ENCODE measurements around the gene CEP85L. TPM values are rescaled to one million over a fixed set of nuclear protein-coding genes. Genes with fewer than 3 reads are reported as not detected.

CEP85L gene
- total and polyA plus RNA-seq, 10 donors, result 6.3 to 46.5 (median 30.7) TPM

- Histone ChIP-seq H3K4me1 (peaks cover 0 to 18% (median 0%) of the 10 kb centered on the region in 6 donors), H3K9me3 (no peaks in the 10 kb centered on the region), H3K4me3 (no peak overlapping the region), H3K27ac (no peak overlapping the region), H3K27me3 (replicated peaks in 1 of 7) (no peaks in the 10 kb centered on the region), H3K36me3 (no peaks in the 10 kb centered on the region)
- DNase-seq, result no peak
- TF ChIP-seq, protein P1, sequence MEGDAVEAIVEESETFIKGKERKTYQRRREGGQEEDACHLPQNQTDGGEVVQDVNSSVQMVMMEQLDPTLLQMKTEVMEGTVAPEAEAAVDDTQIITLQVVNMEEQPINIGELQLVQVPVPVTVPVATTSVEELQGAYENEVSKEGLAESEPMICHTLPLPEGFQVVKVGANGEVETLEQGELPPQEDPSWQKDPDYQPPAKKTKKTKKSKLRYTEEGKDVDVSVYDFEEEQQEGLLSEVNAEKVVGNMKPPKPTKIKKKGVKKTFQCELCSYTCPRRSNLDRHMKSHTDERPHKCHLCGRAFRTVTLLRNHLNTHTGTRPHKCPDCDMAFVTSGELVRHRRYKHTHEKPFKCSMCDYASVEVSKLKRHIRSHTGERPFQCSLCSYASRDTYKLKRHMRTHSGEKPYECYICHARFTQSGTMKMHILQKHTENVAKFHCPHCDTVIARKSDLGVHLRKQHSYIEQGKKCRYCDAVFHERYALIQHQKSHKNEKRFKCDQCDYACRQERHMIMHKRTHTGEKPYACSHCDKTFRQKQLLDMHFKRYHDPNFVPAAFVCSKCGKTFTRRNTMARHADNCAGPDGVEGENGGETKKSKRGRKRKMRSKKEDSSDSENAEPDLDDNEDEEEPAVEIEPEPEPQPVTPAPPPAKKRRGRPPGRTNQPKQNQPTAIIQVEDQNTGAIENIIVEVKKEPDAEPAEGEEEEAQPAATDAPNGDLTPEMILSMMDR (IDR thresholded peaks at IDR 0.05 in 8 of 11, conservative IDR thresholded peaks at IDR 0.05 in 3 of 11), result no peak
- no peak for TF ChIP-seq POLR2A (IDR thresholded peaks at IDR 0.05)
- TF ChIP-seq POLR2AphosphoS5 (IDR thresholded peaks at IDR 0.05), result no peak
- 87 to 93% (median 88%) methylated on average over 1 of the region's 1 CpG for WGBS, 5 donors
- intact Hi-C loops (cut with DNase I; ENCODE audit: low total_unique reads), result no loop called here
Observed at GRCh38 chr6:118675225-118675624, 23.8 kb upstream of the CEP85L start.

GRCh38 chr6:118674772-118675171, 23.4 kb upstream of the CEP85L start:
- TF ChIP-seq POLR2A (IDR thresholded peaks at IDR 0.05) (no peak), POLR2AphosphoS5 (IDR thresholded peaks at IDR 0.05) (no peak)
- TF ChIP-seq, protein P1 (IDR thresholded peaks at IDR 0.05 in 8 of 11, conservative IDR thresholded peaks at IDR 0.05 in 3 of 11), result no peak
- WGBS, 5 donors, result 94 to 100% (median 98%) methylated on average over 1 of the region's 1 CpG
- H3K36me3 ChIP-seq, result no peaks in the 10 kb centered on the region
- peaks cover 0 to 16% (median 0%) of the 10 kb centered on the region in 6 donors for H3K4me1 ChIP-seq
- DNase-seq, result no peak
- H3K27ac ChIP-seq, result no peak overlapping the region
- no peaks in the 10 kb centered on the region for H3K27me3 ChIP-seq (replicated peaks in 1 of 7)
- H3K9me3 ChIP-seq, result no peaks in the 10 kb centered on the region
- H3K4me3 ChIP-seq, result no peak overlapping the region
- intact Hi-C loops (cut with DNase I; ENCODE audit: low total_unique reads), result no loop called here

- TF ChIP-seq POLR2AphosphoS5 (IDR thresholded peaks at IDR 0.05) (no peak), POLR2A (IDR thresholded peaks at IDR 0.05) (no peak)
- TF ChIP-seq, protein P1 (IDR thresholded peaks at IDR 0.05 in 8 of 11, conservative IDR thresholded peaks at IDR 0.05 in 3 of 11), result no peak
- 68 to 86% (median 74%) methylated on average over 2 of the region's 2 CpGs for WGBS, 5 donors
Observed at GRCh38 chr6:118672678-118673077, 21.3 kb upstream of the CEP85L start.

GRCh38 chr6:118669561-118669960, 18.2 kb upstream of the CEP85L start:
- TF ChIP-seq POLR2A (IDR thresholded peaks at IDR 0.05) (no peak), POLR2AphosphoS5 (IDR thresholded peaks at IDR 0.05) (no peak)
- TF ChIP-seq, protein P1 (IDR thresholded peaks at IDR 0.05 in 8 of 11, conservative IDR thresholded peaks at IDR 0.05 in 3 of 11), result no peak
- no peak for DNase-seq
- Histone ChIP-seq H3K27me3 (replicated peaks in 1 of 7) (no peaks in the 10 kb centered on the region), H3K9me3 (no peaks in the 10 kb centered on the region), H3K4me3 (no peak overlapping the region), H3K4me1 (peaks cover 3 to 50% (median 15%) of the 10 kb centered on the region in 6 donors), H3K27ac (no peak overlapping the region), H3K36me3 (no peaks in the 10 kb centered on the region)
- WGBS, 5 donors, result 94 to 100% (median 100%) methylated on average over 1 of the region's 1 CpG
- intact Hi-C loops (cut with DNase I; ENCODE audit: low total_unique reads), result no loop called here

More at GRCh38 chr6:118672678-118673077, 21.3 kb upstream of the CEP85L start:
- H3K9me3 ChIP-seq, result no peaks in the 10 kb centered on the region
- no peaks in the 10 kb centered on the region for H3K36me3 ChIP-seq
- no peak overlapping the region for H3K4me3 ChIP-seq
- H3K4me1 ChIP-seq, result peaks cover 0 to 29% (median 6%) of the 10 kb centered on the region in 6 donors
- H3K27me3 ChIP-seq (replicated peaks in 1 of 7), result no peaks in the 10 kb centered on the region
- H3K27ac ChIP-seq, result no peak overlapping the region
- intact Hi-C loops (cut with DNase I; ENCODE audit: low total_unique reads), result no loop called here
- DNase-seq, result no peak
